Stimulated activated CD8-positive, alpha-beta memory T cell treated with anti-CD3 and anti-CD28 coated beads, Interleukin-15, amount 100 ng/mL, for 4 hours (primary cell): ENCODE data around the gene LRP6.
A peak's percentile ranks its signal among the peaks of the same experiment; 100 is the strongest.

Source experiments
- DNase-seq, 2 donors: peaks; one replicate each; pipeline ENCODE4 v3.0.0-alpha.2; 2020; ENCODE audit warnings: low read depth in 2 of 2

Gene LRP6

GRCh38 chr12:12121061-12121460 lies 145.8 kb downstream of the LRP6 start:
- DNase-seq: no peak

- DNase-seq: no peak
Measured at GRCh38 chr12:12116677-12117076, 150.2 kb downstream of the LRP6 start.

GRCh38 chr12:12115514-12115913 lies 151.3 kb downstream of the LRP6 start:
- DNase-seq: no peak

GRCh38 chr12:12110923-12111555 lies 155.8 kb downstream of the LRP6 start:
- DNase-seq: peak in 1 of 2 donors; percentile 11

GRCh38 chr12:12108441-12109058 lies 158.3 kb downstream of the LRP6 start:
- no peak for DNase-seq

GRCh38 chr12:12107678-12108077 lies 159.2 kb downstream of the LRP6 start:
- no peak for DNase-seq

- DNase-seq: no peak
Measured at GRCh38 chr12:12099102-12099501, 167.7 kb downstream of the LRP6 start.

GRCh38 chr12:12098691-12099015 lies 168.2 kb downstream of the LRP6 start:
- no peak for DNase-seq

- no peak for DNase-seq
Measured at GRCh38 chr12:12097891-12098690, 168.8 kb downstream of the LRP6 start.

- DNase-seq: no peak
Measured at GRCh38 chr12:12095021-12095420, 171.8 kb downstream of the LRP6 start.

- no peak for DNase-seq
Measured at GRCh38 chr12:12094481-12094880, 172.4 kb downstream of the LRP6 start.

GRCh38 chr12:12091977-12092663 lies 174.7 kb downstream of the LRP6 start:
- DNase-seq: no peak

- no peak for DNase-seq
Measured at GRCh38 chr12:12091071-12091470, 175.8 kb downstream of the LRP6 start.

GRCh38 chr12:12088761-12089160 lies 178.1 kb downstream of the LRP6 start:
- no peak for DNase-seq

GRCh38 chr12:12088147-12088546 lies 178.7 kb downstream of the LRP6 start:
- no peak for DNase-seq

- no peak for DNase-seq
Measured at GRCh38 chr12:12087693-12088034, 179.2 kb downstream of the LRP6 start.

- no peak for DNase-seq
Measured at GRCh38 chr12:12086973-12087692, 179.7 kb downstream of the LRP6 start.

- no peak for DNase-seq
Measured at GRCh38 chr12:12086362-12086761, 180.5 kb downstream of the LRP6 start.

- DNase-seq: no peak
Measured at GRCh38 chr12:12083688-12084087, 183.2 kb downstream of the LRP6 start.

GRCh38 chr12:12081836-12082497 lies 184.9 kb downstream of the LRP6 start:
- no peak for DNase-seq

- DNase-seq: no peak
Measured at GRCh38 chr12:12079291-12079690, 187.6 kb downstream of the LRP6 start.
